Uterus (tissue), 2 donors: ENCODE data around the gene GPR137.
"Not testable (repeated sequence)": the region's sequence is repeated elsewhere in the genome, so short reads cannot be mapped to it uniquely, and the experiment has no call there.

Experiments used
- POLR2A ChIP-seq, 2 donors: fragments of 450-650 bp; IDR thresholded peaks; one replicate each; pipeline ENCODE4 v1.6.1; 2016; ENCODE audit warnings: antibody characterized with exemption in 2 of 2, mild to moderate bottlenecking in 1 of 2, moderate library complexity in 1 of 2
- TF ChIP-seq, protein P1 (sequence below), 4 experiments: fragments of 200-600 bp in 2 of 4; fragments of 450-650 bp in 2 of 4; sonication (generic) in 2 of 4; IDR thresholded peaks; one replicate each; pipeline ENCODE4 v1.5.1; 2016 to 2019; ENCODE audit warnings: antibody characterized with exemption in 4 of 4, mild to moderate bottlenecking in 2 of 4, moderate library complexity in 1 of 4

DNA sequence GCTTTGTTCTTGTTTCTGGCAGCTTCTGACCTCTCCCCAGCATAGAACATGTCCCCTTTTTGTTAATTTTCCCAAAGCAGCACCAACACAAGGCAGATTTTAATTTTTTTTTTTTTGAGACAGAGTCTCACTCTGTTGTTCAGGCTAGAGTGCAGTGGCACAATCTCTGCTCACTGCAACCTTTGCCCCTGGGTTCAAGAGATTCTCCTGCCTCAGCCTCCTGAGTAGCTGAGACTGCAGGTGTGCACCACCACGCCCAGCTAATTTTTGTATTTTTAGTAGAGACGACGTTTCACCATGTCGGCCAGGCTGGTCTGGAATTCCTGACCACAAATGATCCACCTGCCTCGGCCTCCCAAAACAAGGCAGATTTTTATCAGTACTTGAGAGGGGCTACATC, 22.1 kb downstream of the GPR137 start:
- TF ChIP-seq, protein P1, sequence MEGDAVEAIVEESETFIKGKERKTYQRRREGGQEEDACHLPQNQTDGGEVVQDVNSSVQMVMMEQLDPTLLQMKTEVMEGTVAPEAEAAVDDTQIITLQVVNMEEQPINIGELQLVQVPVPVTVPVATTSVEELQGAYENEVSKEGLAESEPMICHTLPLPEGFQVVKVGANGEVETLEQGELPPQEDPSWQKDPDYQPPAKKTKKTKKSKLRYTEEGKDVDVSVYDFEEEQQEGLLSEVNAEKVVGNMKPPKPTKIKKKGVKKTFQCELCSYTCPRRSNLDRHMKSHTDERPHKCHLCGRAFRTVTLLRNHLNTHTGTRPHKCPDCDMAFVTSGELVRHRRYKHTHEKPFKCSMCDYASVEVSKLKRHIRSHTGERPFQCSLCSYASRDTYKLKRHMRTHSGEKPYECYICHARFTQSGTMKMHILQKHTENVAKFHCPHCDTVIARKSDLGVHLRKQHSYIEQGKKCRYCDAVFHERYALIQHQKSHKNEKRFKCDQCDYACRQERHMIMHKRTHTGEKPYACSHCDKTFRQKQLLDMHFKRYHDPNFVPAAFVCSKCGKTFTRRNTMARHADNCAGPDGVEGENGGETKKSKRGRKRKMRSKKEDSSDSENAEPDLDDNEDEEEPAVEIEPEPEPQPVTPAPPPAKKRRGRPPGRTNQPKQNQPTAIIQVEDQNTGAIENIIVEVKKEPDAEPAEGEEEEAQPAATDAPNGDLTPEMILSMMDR (IDR thresholded peaks at IDR 0.05): not testable (repeated sequence)
- TF ChIP-seq POLR2A (IDR thresholded peaks at IDR 0.05): not testable (repeated sequence)
